Progenitor cell of endocrine pancreas (in vitro differentiated cells): ENCODE results near the gene DKC1. TPM values are rescaled to one million over a fixed set of nuclear protein-coding genes. Genes with fewer than 3 reads are reported as not detected.

Source experiments
- total RNA-seq: library from RNA; stranded (reverse); gene quantifications from 2 replicates; pipeline ENCODE4 v1.2.1, GENCODE V29; 2021

The DKC1 gene
- total RNA-seq, 1 donor from 2014 or later = 58.5 TPM

Other genes with a start within 250 kb of the DKC1 start
- 29.5 and 34.3 TPM in 2 replicates for gene FAM3A, start 246.6 kb upstream of the DKC1 start, total RNA-seq
- 47.7 and 55.1 TPM in 2 replicates for gene G6PD, start 216.0 kb upstream of the DKC1 start, total RNA-seq
- 16.7 and 19.1 TPM in 2 replicates for gene IKBKG, start 215.2 kb upstream of the DKC1 start, total RNA-seq
- not detected in 2 replicates for gene CTAG1A, start 177.7 kb upstream of the DKC1 start, total RNA-seq
- not detected in 2 replicates for gene CTAG1B, start 143.6 kb upstream of the DKC1 start, total RNA-seq
- gene CTAG2, start 109.3 kb upstream of the DKC1 start, total RNA-seq = not detected in 2 replicates
- 0.13 and 0.14 TPM in 2 replicates for gene GAB3, start 11.8 kb upstream of the DKC1 start, total RNA-seq
- gene MPP1, start 42.6 kb downstream of the DKC1 start, total RNA-seq = 4.9 and 6.3 TPM in 2 replicates
- gene SMIM9, start 71.8 kb downstream of the DKC1 start, total RNA-seq = not detected in 2 replicates
- gene F8A1, start 123.5 kb downstream of the DKC1 start, total RNA-seq = 18.6 and 18.8 TPM in 2 replicates